ENCODE measurements around the gene OR2V2.
A peak's percentile ranks its signal among the peaks of the same experiment; 100 is the strongest.

Gene OR2V2

GRCh38 chr5:181119105-181119504 is 28.3 kb upstream of the OR2V2 start:
- Histone ChIP-seq H3K27ac (no peak overlapping the region), H3K27me3 (peaks cover 0 to 60% of the 10 kb centered on the region in 2 donors), H3K4me1 (peaks cover 0 to 3% (median 0%) of the 10 kb centered on the region in 4 donors), H3K9me3 (peaks cover 0 to 4% (median 0%) of the 10 kb centered on the region in 3 donors), H3K4me3 (no peak overlapping the region), H3K36me3 (no peaks in the 10 kb centered on the region)
- DNase-seq, result peak in 1 of 2 donors; percentile 17
- intact Hi-C loops (cut with DNase I; ENCODE audit: low total_unique reads), result no loop called here
- no peak for TF ChIP-seq CTCF (IDR thresholded peaks at IDR 0.05)

- Histone ChIP-seq H3K4me3 (no peak overlapping the region), H3K27me3 (peaks cover 0 to 54% of the 10 kb centered on the region in 2 donors), H3K36me3 (no peaks in the 10 kb centered on the region), H3K4me1 (no peaks in the 10 kb centered on the region), H3K9me3 (no peaks in the 10 kb centered on the region), H3K27ac (no peak overlapping the region)
- TF ChIP-seq CTCF (IDR thresholded peaks at IDR 0.05), result no peak
- DNase-seq, result no peak
- intact Hi-C loops (cut with DNase I; ENCODE audit: low total_unique reads), result no loop called here
Observed at GRCh38 chr5:181120306-181120705, 27.1 kb upstream of the OR2V2 start.

DNA sequence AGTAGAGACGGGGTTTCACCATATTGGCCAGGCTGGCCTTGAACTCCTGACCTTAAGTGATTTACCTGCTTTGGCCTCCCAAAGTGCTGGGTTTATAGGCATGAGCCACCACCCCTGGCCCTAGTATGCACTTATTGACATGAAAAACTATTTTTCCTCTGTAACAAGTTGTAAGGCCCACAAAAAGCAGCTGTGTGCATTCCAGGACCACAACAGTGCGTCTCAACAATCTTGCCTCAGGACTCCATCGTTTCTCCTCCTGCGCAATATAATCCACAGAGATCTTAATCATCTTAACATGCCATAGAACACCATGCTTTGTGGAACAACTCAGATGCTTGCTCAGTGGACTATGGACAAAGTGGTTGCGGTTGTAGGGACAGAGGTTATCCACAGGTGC is 26.6 kb upstream of the OR2V2 start:
- DNase-seq, result peak in 1 of 2 donors; percentile 44
- TF ChIP-seq CTCF (IDR thresholded peaks at IDR 0.05), result no peak
- Histone ChIP-seq H3K36me3 (no peaks in the 10 kb centered on the region), H3K4me1 (no peaks in the 10 kb centered on the region), H3K9me3 (no peaks in the 10 kb centered on the region), H3K4me3 (no peak overlapping the region), H3K27me3 (peaks cover 0 to 53% of the 10 kb centered on the region in 2 donors), H3K27ac (no peak overlapping the region)
- intact Hi-C loops (cut with DNase I; ENCODE audit: low total_unique reads), result no loop called here

- Histone ChIP-seq H3K36me3 (no peaks in the 10 kb centered on the region), H3K9me3 (no peaks in the 10 kb centered on the region), H3K4me1 (no peaks in the 10 kb centered on the region), H3K27ac (no peak overlapping the region), H3K27me3 (peaks cover 0 to 45% of the 10 kb centered on the region in 2 donors), H3K4me3 (no peak overlapping the region)
- TF ChIP-seq CTCF (IDR thresholded peaks at IDR 0.05), result no peak
- peak in 1 of 2 donors; percentile 62 for DNase-seq
- intact Hi-C loops (cut with DNase I; ENCODE audit: low total_unique reads), result no loop called here
Observed at GRCh38 chr5:181121675-181122561, 25.5 kb upstream of the OR2V2 start.

- peak in 1 of 2 donors; percentile 37 for DNase-seq
- no peaks in the 10 kb centered on the region for H3K36me3 ChIP-seq
- no peaks in the 10 kb centered on the region for H3K4me1 ChIP-seq
- H3K27ac ChIP-seq, result no peak overlapping the region
- intact Hi-C loops (cut with DNase I; ENCODE audit: low total_unique reads), result no loop called here
- H3K4me3 ChIP-seq, result no peak overlapping the region
- no peak for TF ChIP-seq CTCF (IDR thresholded peaks at IDR 0.05)
- H3K9me3 ChIP-seq, result peaks cover 0 to 3% (median 0%) of the 10 kb centered on the region in 3 donors
- peaks cover 0 to 51% of the 10 kb centered on the region in 2 donors for H3K27me3 ChIP-seq
Observed at GRCh38 chr5:181124526-181124925, 22.9 kb upstream of the OR2V2 start.
